Rectal smooth muscle tissue (tissue), 1 donor: Measurements from ENCODE around the gene CAMTA1.

Experiments
- H3K27ac ChIP-seq: one replicate; pipeline ENCODE4 v1.7.0; 2013; ENCODE audit warnings: low read depth, low read length, inconsistent platforms
- H3K27me3 ChIP-seq: one replicate; pipeline ENCODE4 v1.7.0; 2013; ENCODE audit warnings: low read length; ENCODE audit not compliant: control insufficient read depth, insufficient read depth
- H3K36me3 ChIP-seq: one replicate; pipeline ENCODE4 v1.7.0; 2013; ENCODE audit warnings: low read length; ENCODE audit not compliant: control insufficient read depth, insufficient read depth
- H3K4me1 ChIP-seq: one replicate; pipeline ENCODE4 v1.7.0; 2013; ENCODE audit warnings: low read length; ENCODE audit not compliant: control insufficient read depth, insufficient read depth
- H3K4me3 ChIP-seq: one replicate; pipeline ENCODE4 v1.7.0; 2013; ENCODE audit warnings: low read length
- H3K9ac ChIP-seq: one replicate; pipeline ENCODE4 v1.7.0; 2013; ENCODE audit warnings: low read length

CAMTA1 gene

GRCh38 chr1:7233646-7234470, 448.6 kb downstream of the CAMTA1 start:
- H3K27ac ChIP-seq: no peak overlapping the region
- H3K4me3 ChIP-seq: no peak overlapping the region
- no peak overlapping the region for H3K9ac ChIP-seq
- H3K36me3 ChIP-seq: no peaks in the 10 kb centered on the region
- H3K27me3 ChIP-seq: no peaks in the 10 kb centered on the region
- H3K4me1 ChIP-seq: no peaks in the 10 kb centered on the region

- Histone ChIP-seq H3K27me3 (no peaks in the 10 kb centered on the region), H3K9ac (no peak overlapping the region), H3K4me3 (no peak overlapping the region)
These were observed 449.2 kb downstream of the CAMTA1 start for GRCh38 chr1:7234471-7234755.

GRCh38 chr1:7235871-7236517, 450.7 kb downstream of the CAMTA1 start:
- Histone ChIP-seq H3K27me3 (no peaks in the 10 kb centered on the region), H3K9ac (no peak overlapping the region), H3K36me3 (no peaks in the 10 kb centered on the region), H3K27ac (no peak overlapping the region), H3K4me1 (no peaks in the 10 kb centered on the region), H3K4me3 (no peak overlapping the region)

More at GRCh38 chr1:7234471-7234755, 449.2 kb downstream of the CAMTA1 start:
- no peak overlapping the region for H3K27ac ChIP-seq
- no peaks in the 10 kb centered on the region for H3K36me3 ChIP-seq
- no peaks in the 10 kb centered on the region for H3K4me1 ChIP-seq

- H3K27me3 ChIP-seq: no peaks in the 10 kb centered on the region
- no peak overlapping the region for H3K27ac ChIP-seq
- no peaks in the 10 kb centered on the region for H3K36me3 ChIP-seq
- no peak overlapping the region for H3K9ac ChIP-seq
- H3K4me3 ChIP-seq: no peak overlapping the region
- H3K4me1 ChIP-seq: no peaks in the 10 kb centered on the region
These were observed 451.7 kb downstream of the CAMTA1 start for GRCh38 chr1:7236844-7237515.

GRCh38 chr1:7247158-7247557, 461.9 kb downstream of the CAMTA1 start:
- Histone ChIP-seq H3K27me3 (no peaks in the 10 kb centered on the region), H3K4me3 (no peak overlapping the region), H3K36me3 (no peaks in the 10 kb centered on the region), H3K9ac (no peak overlapping the region), H3K27ac (no peak overlapping the region), H3K4me1 (no peaks in the 10 kb centered on the region)

GRCh38 chr1:7247791-7248548, 462.7 kb downstream of the CAMTA1 start:
- no peaks in the 10 kb centered on the region for H3K27me3 ChIP-seq
- no peaks in the 10 kb centered on the region for H3K36me3 ChIP-seq
- H3K4me1 ChIP-seq: no peaks in the 10 kb centered on the region
- H3K9ac ChIP-seq: no peak overlapping the region
- no peak overlapping the region for H3K4me3 ChIP-seq
- no peak overlapping the region for H3K27ac ChIP-seq

- Histone ChIP-seq H3K27me3 (no peaks in the 10 kb centered on the region), H3K9ac (no peak overlapping the region), H3K4me1 (no peaks in the 10 kb centered on the region), H3K27ac (no peak overlapping the region), H3K4me3 (no peak overlapping the region), H3K36me3 (no peaks in the 10 kb centered on the region)
These were observed 463.4 kb downstream of the CAMTA1 start for GRCh38 chr1:7248549-7249199.

- Histone ChIP-seq H3K4me1 (no peaks in the 10 kb centered on the region), H3K27ac (no peak overlapping the region), H3K27me3 (no peaks in the 10 kb centered on the region), H3K4me3 (no peak overlapping the region), H3K36me3 (no peaks in the 10 kb centered on the region), H3K9ac (no peak overlapping the region)
These were observed 464.3 kb downstream of the CAMTA1 start for GRCh38 chr1:7249516-7249915.

GRCh38 chr1:7250176-7250575, 464.9 kb downstream of the CAMTA1 start:
- H3K36me3 ChIP-seq: no peaks in the 10 kb centered on the region
- H3K27me3 ChIP-seq: no peaks in the 10 kb centered on the region
- H3K4me3 ChIP-seq: no peak overlapping the region
- H3K4me1 ChIP-seq: no peaks in the 10 kb centered on the region
- no peak overlapping the region for H3K27ac ChIP-seq
- no peak overlapping the region for H3K9ac ChIP-seq

GRCh38 chr1:7250597-7251453, 465.6 kb downstream of the CAMTA1 start:
- Histone ChIP-seq H3K9ac (no peak overlapping the region), H3K36me3 (no peaks in the 10 kb centered on the region), H3K27ac (no peak overlapping the region), H3K4me3 (no peak overlapping the region), H3K4me1 (no peaks in the 10 kb centered on the region), H3K27me3 (no peaks in the 10 kb centered on the region)

GRCh38 chr1:7251454-7251800, 466.2 kb downstream of the CAMTA1 start:
- no peaks in the 10 kb centered on the region for H3K27me3 ChIP-seq
- no peaks in the 10 kb centered on the region for H3K36me3 ChIP-seq
- H3K9ac ChIP-seq: no peak overlapping the region
- H3K4me3 ChIP-seq: no peak overlapping the region
- H3K27ac ChIP-seq: no peak overlapping the region
- no peaks in the 10 kb centered on the region for H3K4me1 ChIP-seq
